ENCODE measurements around the gene SFPQ.

GRCh38 chr1:35186239-35186638, 6.7 kb downstream of the SFPQ start:
- no peak for TF ChIP-seq CTCF (IDR thresholded peaks at IDR 0.05; ENCODE audit: low read length)
- TF ChIP-seq EZH2 (IDR thresholded peaks at IDR 0.05; ENCODE audit: borderline replicate concordance, low read length) = no peak
